NCI-H2081 (cell line): ENCODE data around the gene LGR6.

Source experiments
- DNase-seq, 2 experiments: peaks; one replicate each; lab custom pipeline; 2025; lab: John Stamatoyannopoulos, UW

The LGR6 gene

DNA sequence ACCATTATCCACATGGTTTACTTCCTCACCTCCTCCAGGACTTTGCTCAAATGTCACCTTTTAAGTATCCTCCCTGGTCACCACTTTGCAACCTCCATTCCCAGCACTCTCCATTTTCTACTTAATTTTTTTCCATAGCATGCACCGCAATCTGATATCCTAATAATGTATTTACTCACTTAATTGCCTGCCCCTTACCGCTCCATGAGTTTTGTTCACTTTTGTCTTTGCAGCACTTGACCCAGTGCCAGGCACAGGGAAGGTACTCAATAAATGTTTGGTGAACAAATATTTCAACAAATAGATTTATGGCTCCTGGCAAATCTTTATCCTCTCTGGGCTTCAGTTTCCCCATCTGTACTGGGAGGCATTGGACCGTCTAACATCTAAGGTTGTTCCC is 94.6 kb downstream of the LGR6 start:
- peak; percentile 23 to 86 for DNase-seq

DNA sequence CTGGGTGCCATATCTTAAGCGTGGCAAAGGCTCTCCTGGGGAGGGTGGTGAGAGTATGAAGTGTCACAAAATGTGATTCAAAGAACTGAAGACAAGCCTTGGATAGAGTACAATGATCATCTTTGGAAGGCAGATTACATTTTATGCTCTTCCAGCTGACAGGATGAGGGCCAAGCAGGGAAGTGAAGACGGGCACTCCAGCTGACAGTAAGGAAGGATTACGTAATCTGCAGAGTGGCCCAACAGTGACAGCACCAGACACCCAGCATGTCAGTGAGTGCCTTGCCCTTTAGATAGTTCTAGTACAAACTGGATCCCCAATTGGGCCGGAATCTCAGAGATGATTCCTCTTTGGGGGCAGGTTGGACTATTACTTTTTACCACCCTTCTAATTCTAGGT is 95.4 kb downstream of the LGR6 start:
- DNase-seq: no peak

DNA sequence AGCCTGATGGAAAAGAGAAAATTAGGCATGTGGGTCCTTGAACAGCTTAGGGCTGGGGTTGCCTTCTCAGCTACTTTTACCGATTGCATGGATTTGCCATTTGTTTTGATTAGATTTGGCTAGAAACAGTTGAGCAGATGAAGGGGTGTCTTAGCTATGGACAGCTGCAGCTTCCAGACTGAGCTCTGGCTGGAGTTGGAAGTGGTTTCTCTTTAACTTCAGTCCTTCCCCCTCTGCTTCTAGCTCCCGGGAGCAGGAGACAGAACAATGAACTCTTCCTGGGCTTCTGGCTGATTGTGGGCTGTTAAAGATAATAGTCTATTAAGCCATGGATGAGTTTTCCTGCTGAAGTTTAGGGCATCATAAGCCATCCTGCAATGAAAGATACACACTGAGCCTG is 97.4 kb downstream of the LGR6 start:
- DNase-seq: no peak

DNA sequence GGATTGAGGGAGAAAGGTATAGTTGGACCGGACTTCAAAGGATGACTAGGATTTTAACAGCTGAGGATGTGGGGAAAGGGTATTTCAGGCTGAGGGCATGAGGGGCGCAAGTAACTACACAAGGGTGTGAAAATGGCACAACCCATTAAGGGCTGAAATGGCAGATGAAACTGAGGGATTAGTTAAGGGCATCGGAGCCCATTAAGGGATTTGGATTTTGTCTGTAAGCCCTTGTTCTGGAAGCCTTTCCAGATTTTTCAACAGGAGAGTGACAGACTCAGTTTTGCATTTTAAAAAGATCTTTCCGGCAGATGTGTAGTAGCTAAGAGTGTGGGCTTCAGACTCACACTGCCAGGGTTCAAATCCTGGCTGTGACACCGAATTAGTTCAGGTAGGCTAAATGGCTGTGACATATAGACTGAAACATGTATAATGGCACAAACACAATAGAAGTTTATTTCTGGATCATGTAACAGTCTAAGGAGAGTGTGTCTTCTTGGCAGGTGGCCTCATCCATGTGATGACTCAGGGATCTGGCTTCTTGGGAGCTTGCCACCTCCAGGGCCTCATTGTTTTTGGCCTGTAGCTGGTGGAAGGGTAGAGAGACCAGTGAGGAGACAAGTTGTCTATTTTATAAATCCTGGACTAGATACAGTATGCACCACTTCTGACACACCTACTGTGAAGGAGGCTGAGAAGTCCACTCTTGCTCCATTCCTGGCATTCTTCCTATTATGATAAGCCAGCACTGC is 98.5 kb downstream of the LGR6 start:
- peak in 1 of 2 experiments; percentile 23 for DNase-seq

DNA sequence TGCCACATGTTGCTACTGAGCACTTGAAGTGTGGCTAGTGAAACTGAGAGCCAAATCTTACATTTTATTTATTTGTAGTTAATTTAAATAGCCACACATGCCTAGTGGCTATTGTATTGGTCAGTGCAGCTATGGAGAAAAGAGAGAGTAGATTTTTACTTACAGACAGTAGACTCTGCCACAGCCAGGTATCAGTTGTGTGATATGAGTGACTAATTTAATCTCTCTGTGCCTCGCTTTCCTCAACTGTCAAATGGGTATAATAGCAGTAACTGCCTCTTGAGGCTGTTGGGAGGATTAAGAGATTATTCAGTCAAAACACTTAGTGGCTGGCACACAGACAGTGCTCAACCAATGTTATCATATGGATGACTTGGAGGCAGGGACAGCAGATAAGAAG is 99.2 kb downstream of the LGR6 start:
- DNase-seq: no peak

DNA sequence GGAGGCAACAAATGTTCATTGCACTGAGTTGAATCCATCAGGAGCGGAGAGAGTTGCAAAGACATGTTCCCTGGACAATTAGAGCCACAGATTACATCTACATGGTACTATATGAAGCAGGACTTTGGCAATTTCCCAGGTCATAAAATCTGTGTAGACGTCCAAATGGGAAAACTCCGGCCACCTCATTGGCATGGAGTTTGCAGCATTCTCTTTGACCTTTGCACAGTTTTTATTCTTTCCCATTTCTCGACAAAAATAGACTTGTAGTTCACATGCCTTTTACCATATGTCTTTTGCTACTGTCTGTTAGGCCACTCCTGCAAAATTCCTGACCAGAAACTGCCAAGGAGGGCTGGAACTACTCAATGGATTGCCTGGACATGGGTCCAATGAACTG is 100.0 kb downstream of the LGR6 start:
- no peak for DNase-seq

DNA sequence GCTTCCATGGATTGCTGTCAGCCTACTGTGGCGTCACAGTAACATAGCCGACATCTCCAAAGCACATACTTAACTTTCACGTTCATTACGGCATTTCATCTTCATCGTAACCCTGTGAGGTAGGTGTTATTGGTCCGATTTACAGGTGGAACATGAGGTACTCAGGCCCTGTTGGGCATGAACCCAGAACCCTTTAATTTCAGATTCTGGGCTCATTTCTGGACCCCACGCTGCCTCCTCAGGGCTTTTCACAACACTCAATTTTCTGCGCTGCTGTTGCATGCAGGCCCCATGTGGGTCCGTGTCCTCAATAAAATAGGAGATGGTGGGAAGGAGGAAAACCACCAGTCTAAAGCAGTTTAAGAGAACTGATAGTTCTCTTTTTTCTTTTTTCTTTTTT is 108.6 kb downstream of the LGR6 start:
- DNase-seq: no peak

DNA sequence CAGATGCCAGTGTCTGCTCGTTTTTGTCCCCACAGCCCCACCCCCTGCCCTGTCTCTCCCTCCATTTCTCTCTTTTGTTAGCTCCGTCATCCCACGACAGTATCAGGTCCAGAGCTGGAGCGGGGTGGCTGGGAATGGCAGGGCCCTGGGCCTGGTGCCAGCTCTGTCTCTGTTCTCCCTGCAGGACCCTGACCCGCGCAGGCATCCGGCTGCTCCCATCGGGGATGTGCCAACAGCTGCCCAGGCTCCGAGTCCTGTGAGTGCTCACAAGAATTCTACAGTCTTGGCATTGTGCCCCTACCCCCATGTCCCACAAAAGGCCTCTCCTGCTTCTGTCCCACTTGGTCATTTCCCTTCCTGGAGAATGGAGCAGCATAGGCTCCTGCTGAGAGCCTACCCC is 110.8 kb downstream of the LGR6 start:
- no peak for DNase-seq

DNA sequence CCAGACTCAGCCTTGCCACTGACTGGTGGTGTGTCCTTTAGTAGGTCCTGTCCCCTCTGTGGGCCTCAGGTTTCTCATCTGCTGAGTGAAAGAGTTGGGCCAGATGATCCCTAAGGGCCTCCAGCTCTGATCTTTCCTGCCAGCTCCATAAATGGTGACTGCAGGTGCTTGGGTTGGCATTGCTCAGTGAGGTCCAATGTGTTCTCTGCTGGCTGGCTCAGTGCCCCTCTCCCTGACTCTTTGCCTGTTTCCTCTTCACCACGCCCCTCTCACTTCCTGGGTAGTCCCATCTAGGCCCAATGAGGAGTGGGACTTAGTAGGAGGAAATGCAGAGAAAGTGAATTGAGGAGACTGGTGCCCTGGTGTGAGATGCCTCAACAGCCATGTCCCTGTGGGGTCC is 111.6 kb downstream of the LGR6 start:
- no peak for DNase-seq

DNA sequence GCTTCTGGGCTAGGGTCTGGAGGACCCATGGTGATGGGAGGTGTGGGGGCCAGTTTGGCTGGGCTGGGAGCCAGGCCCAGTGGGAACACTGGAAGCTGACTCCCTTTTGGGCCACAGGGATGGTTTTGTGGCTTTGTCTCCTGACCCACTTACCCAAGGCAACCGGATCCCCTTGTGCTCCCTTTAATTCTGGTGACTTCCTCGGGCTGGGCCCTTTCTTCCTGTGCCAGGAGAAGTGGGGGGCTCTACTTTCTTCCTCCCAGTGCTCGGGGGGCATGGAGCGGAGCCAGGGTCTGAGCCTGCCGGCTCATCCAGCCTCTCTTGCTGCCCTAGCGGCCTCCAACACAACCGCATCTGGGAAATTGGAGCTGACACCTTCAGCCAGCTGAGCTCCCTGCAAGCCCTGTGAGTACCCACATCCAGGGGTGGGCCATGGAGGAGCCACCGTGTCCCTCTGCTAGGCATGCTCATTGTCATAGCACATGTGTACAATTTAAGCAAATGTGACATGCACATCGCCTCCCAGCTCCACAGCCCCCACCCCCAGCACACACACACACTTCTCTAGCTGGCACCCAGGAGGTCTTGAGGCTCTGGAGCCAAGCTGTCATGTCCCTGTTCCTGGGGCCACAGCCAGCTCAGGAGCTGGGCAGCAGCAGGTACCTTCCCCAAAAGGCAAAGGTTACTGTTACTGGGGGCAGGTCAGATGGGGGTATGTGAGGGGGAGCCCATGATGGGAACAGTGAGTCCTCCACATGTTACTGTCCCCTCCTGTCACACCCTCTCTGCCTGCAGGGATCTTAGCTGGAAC is 113.1 kb downstream of the LGR6 start:
- no peak for DNase-seq

DNA sequence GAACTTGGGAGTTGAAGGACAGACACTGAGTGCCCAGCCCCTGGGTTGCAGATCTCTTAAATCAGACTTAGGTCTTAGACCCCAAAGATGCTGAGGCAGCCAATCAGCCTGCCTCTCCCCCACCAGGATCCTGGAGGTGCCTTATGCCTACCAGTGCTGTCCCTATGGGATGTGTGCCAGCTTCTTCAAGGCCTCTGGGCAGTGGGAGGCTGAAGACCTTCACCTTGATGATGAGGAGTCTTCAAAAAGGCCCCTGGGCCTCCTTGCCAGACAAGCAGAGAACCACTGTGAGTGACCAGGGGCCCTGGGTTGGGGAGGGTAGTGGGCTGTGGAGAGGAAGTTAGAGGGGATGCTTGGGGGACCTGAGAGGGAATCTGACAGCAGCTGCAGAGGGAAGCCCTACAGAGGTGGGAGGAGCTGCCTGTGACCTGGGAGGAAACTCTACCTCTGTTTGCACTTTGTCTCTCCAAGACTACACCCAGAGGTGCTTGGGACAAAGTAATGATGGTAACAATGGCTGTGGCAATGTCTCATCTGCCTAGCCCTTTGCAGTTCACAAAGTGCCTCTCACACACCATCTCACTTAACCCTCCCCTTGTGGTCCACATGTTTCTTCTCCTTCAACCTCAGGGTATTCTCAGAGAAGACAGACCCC is 116.6 kb downstream of the LGR6 start:
- no peak for DNase-seq

DNA sequence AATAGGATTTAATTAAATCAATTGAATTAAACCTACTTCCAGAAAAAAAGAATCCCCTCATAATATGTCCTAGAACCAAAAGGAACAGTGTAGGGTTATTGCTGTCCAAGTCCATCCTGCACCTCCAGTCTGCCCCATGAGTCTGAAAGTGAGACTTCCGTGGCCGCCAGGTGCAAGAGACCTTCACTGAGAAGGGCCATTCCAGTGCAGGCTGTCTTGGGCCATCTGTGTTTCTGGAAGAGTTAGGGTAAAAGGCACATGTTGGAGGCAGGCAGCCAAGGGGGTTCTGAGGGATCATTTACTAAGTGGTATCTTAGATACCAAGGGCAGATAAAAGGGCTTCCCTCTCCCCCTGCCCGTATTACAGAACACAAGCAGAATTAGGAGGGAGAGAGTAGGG is 117.1 kb downstream of the LGR6 start:
- no peak for DNase-seq

DNA sequence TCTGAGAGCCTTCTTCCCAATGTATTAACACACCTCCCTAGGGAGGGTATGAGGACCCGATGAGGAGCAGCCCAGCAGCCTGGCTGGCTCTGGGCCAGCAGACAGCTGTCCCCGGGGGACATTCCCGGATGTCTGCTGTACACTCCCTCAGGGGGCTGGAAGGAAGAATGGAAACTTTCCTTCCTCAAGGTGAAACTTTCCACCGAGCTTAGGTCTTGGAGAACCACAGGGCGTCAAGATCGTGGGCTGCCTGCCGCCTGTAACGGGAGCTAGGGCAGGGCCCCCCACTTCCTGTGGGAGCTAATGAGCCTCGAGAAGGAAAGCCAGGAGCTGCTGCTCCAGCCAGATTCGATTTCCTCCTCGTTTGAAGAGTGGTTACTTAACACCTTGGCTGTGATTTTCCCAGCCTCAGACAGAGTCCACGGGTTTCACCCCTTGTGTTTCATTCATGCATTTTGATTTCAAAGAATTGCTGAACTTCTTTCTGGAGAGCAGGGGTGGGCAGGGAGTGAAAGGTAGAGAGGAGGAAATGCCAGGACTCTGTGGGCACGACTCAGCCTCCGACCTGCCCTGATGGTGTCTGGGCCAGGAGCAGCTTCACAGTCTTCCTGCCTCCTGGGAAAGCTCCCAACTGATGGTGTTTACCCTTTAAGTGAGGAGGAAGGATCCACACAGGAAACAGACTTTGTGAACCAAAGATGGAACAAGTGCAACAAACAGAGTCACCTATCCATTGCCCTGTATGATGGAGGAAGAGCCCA is 118.5 kb downstream of the LGR6 start:
- no peak for DNase-seq

DNA sequence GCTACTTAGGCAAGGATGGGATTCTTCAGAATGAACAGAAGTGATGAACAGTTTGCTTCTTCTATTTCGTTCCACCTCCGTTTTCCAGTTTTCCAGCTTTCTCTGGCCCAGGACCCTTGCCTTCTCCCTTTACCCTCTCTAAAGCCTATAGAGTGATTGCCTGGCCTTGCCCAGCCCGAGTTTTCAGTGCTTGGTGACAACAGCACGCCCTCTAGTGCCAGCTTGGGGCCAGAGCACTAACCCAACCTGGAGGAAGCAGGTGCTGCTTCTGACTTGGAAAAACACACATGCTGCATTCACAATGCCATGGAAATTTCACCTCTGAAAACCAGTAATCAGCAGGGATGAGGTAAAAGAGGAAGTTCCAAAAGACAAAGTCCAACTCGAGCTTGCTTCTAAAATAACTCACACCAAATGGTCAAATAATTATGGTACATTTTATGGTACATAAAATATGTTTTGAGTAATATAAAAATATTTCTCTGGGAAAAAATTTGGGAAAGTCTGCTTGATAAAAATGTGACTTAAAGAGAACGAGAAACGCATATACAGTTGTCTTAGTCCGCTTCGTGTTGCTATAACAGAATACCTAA is 122.1 kb downstream of the LGR6 start:
- DNase-seq: peak; percentile 89 to 93

DNA sequence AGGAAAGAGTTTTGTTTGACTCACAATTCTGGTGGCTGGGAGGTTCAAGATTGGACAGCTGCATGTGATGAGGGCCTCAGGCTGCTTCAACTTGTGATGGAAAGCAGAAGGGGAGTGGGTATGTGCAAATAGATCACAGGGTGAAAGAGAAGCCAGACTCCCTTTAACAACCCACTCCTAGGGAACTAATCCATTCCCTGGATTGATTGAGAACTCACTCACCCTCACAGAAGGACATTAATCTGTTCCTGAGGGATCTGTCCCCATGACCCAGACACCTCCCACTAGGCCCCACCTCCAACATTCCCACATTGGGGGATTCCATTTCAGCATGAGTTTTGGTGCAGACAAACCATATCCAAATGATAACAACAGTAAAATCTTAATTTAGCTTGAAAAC is 122.6 kb downstream of the LGR6 start:
- DNase-seq: peak in 1 of 2 experiments; percentile 19

DNA sequence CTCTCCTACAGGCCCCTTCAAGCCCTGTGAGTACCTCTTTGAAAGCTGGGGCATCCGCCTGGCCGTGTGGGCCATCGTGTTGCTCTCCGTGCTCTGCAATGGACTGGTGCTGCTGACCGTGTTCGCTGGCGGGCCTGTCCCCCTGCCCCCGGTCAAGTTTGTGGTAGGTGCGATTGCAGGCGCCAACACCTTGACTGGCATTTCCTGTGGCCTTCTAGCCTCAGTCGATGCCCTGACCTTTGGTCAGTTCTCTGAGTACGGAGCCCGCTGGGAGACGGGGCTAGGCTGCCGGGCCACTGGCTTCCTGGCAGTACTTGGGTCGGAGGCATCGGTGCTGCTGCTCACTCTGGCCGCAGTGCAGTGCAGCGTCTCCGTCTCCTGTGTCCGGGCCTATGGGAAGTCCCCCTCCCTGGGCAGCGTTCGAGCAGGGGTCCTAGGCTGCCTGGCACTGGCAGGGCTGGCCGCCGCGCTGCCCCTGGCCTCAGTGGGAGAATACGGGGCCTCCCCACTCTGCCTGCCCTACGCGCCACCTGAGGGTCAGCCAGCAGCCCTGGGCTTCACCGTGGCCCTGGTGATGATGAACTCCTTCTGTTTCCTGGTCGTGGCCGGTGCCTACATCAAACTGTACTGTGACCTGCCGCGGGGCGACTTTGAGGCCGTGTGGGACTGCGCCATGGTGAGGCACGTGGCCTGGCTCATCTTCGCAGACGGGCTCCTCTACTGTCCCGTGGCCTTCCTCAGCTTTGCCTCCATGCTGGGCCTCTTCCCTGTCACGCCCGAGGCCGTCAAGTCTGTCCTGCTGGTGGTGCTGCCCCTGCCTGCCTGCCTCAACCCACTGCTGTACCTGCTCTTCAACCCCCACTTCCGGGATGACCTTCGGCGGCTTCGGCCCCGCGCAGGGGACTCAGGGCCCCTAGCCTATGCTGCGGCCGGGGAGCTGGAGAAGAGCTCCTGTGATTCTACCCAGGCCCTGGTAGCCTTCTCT is 124.6 kb downstream of the LGR6 start:
- no peak for DNase-seq

DNA sequence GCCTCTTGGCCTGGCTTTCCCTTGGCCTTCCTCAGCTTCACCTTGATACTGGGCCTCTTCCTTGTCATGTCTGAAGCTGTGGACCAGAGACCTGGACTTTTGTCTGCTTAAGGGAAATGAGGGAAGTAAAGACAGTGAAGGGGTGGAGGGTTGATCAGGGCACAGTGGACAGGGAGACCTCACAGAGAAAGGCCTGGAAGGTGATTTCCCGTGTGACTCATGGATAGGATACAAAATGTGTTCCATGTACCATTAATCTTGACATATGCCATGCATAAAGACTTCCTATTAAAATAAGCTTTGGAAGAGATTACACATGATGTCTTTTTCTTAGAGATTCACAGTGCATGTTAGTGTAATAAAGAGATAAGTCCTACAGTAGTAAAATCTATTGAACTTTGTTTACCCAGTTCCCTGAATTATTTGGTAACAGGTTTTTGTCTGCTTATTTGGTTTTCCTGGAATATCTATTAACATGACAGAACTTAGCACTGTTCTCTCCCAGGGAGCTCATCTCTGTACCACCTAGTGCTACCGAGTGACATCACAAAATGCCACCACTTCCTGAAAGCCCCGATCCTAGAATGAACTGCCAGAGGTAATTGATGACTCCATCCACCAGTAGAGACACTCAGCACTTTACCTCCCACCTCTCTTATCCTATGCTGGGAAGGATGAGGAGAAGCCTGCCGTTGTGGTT is 125.9 kb downstream of the LGR6 start:
- no peak for DNase-seq

DNA sequence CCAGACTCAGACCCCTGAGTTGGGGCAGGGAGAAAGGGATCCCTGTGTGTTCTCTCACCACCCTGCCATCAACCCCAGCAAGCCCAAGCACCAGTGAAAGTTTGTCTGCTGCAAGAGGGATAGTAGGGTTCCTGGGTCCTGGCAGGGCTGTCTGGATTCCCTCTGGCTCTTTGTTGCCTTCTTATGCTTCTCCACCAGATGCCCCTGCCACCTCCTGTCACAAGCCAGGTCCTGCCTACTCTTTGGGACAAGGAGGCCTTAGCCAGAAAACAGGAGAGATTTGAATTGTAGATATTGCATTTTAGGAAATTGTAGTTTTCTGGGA is 126.4 kb downstream of the LGR6 start:
- DNase-seq: no peak

DNA sequence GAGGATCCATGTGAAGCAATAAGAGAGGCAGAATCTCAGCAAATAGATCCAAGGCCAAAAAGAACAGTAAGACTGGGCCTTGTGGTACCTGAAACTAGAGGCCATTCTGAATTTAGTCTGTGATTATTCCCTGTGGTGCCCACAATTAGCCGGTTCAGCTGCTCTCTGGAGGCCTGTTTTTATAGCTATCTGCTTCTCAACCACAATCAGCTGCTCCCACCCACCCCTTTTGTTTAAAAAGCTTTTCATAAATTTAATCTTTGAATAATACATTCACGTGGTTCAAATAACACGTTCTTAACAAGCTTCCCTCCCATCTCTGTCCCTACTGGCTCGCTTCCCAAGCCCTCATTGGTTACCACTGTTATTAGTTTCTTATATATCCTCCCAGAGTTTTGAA is 130.1 kb downstream of the LGR6 start:
- DNase-seq: peak; percentile 53 to 73

DNA sequence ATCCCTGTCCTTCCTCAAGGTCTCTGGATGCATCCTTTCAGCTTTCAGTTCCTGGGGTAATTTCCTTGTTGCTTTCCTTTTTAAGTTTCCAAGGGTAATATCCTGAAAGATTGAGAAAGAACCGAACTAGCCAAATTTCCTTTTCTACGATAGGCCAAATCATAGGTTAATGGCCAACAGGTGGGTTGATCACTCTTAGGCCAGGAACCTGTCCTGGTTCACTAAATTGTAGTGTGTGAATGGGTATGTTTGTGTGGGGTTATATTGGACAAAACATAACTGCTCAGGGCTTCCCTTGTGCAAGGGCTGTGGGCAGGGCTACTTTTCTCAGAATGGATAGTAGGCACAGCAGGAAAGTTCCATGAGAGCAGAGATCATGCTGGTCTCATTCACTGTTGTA is 131.0 kb downstream of the LGR6 start:
- no peak for DNase-seq
